GM19328 (cell line): Measurements from ENCODE around the gene IL34.
"Not testable (repeated sequence)": the region's sequence is repeated elsewhere in the genome, so short reads cannot be mapped to it uniquely, and the experiment has no call there.

Experiments
- ATAC-seq: cut with Tn5 transposase; IDR thresholded peaks from one replicate; pipeline ENCODE4 v1.9.1; 2021; ENCODE audit warnings: mild to moderate bottlenecking, moderate library complexity; ENCODE audit not compliant: unreplicated experiment

The IL34 gene

GRCh38 chr16:70646260-70647241 lies at the start of gene IL34:
Gene IL34 (plus strand): TSS chr16:70646559. CDS start chr16:70646948, 389 bp downstream.
- no peak for ATAC-seq

- ATAC-seq, result no peak
These were observed 49.1 kb upstream of the IL34 start for GRCh38 chr16:70597135-70597835.

- no peak for ATAC-seq
These were observed 47.3 kb upstream of the IL34 start for GRCh38 chr16:70598937-70599503.

GRCh38 chr16:70600730-70601129 lies 45.6 kb upstream of the IL34 start:
- no peak for ATAC-seq

GRCh38 chr16:70601576-70602575 lies 44.5 kb upstream of the IL34 start:
- ATAC-seq, result no peak

GRCh38 chr16:70602831-70603230 lies 43.5 kb upstream of the IL34 start:
- ATAC-seq, result no peak

- ATAC-seq, result no peak
These were observed 41.7 kb upstream of the IL34 start for GRCh38 chr16:70604407-70605282.

GRCh38 chr16:70605283-70605657 lies 41.1 kb upstream of the IL34 start:
- ATAC-seq, result no peak

GRCh38 chr16:70608521-70608920 lies 37.8 kb upstream of the IL34 start:
- ATAC-seq, result no peak

- no peak for ATAC-seq
These were observed 35.8 kb upstream of the IL34 start for GRCh38 chr16:70610273-70611223.

GRCh38 chr16:70611224-70611598 lies 35.1 kb upstream of the IL34 start:
- ATAC-seq, result no peak

GRCh38 chr16:70611785-70612303 lies 34.5 kb upstream of the IL34 start:
- ATAC-seq, result no peak

GRCh38 chr16:70612931-70613330 lies 33.4 kb upstream of the IL34 start:
- ATAC-seq, result no peak

- ATAC-seq, result no peak
These were observed 32.0 kb upstream of the IL34 start for GRCh38 chr16:70614208-70614951.

GRCh38 chr16:70615945-70616344 lies 30.4 kb upstream of the IL34 start:
- no peak for ATAC-seq

GRCh38 chr16:70621864-70622263 lies 24.5 kb upstream of the IL34 start:
- not testable (repeated sequence) for ATAC-seq

- no peak for ATAC-seq
These were observed 18.7 kb upstream of the IL34 start for GRCh38 chr16:70627696-70628095.
